NOMO-1 treated with dmso at 0.1 percent for 144 hours (cell line): ENCODE data around the gene NR4A2.

ENCODE experiments used
- DNase-seq: peaks from one replicate; lab custom pipeline; 2025; ENCODE audit not compliant: unreplicated experiment; lab: John Stamatoyannopoulos, UW

The NR4A2 gene

DNA sequence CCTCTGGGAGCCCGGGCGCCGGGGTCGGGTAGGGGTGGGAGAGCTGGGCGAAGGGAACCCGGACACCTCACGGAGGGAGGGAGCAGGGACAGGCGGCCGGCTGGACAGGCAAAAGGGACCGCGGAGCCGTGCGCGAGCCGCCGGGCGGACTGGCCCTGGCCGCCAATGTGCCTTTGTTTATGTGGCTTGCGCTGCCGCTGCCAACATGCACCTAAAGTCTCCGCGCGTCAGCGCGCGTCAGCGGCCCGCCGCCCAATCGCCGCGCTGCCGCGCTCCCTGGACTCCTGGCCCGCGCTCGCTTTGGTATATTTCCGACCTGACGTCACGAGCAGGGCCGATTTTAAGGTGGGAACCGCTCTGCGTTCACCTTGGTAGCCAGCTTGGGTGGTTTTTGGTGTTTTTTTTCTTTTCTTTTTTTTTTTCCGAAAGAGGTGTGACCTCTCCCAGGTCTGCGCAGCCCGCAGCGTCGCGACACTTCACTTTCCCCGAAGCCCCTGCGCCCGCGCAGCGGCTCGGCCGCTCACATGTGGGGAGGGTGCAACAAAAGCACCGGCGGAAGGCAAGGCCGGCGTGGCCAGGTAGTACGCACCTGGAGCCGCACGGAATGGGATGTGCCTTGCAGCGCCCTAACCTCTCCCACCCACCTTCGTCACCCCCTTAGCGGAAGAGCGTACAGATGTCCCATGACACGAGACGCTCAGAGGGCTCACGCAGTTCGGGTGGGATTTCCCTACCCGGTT, at the start of gene NR4A2:
TSS of gene NR4A2 (minus strand) at position 188 of the 740 bp plus-strand sequence. CDS start 2,535 bp downstream, outside the sequence.
- DNase-seq: peak; percentile 78

DNA sequence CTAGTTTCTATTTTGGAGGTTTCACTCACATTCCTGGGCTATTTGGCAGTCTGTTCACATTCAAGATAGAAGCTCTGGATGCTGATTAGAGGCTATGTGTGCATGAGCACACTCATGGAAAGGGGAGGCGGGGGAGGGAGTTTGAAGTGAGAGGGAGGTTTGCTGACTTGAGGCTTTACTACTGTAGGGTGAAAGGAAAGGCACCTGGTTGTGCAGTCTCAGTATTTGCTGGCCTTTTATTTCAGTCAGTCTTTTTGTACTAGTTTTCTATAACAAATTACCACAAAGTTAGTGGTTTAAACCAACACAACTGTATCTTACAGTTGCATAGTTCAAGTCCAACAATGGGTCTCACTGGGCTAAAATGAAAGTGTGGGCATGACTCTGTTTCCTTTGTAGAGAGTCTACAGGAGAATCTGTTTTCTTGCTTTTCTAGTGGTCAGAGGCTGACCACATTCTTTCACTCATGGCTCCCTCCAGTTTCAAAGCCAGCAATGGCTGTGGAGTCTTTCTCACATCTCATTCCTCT, 47.7 kb upstream of the NR4A2 start:
- DNase-seq: no peak

DNA sequence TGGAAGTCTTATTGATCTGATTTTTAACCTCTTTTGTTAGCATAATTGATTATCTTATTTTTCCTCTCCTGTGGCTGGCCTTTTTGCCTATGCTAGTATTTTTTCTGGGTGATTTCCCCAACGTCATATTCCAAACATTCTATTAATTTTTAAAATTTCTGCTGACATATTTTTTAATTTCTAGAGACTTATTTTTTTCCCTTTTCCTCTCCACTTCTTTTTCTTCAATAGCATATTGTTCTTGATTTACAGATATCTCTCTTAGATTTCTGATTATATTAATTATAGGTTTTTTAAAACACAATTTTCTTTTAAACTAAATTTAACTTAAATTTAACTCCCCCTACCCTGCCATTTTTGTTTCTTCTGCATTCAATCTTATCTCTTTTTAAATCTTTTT, 47.2 kb upstream of the NR4A2 start:
- no peak for DNase-seq

DNA sequence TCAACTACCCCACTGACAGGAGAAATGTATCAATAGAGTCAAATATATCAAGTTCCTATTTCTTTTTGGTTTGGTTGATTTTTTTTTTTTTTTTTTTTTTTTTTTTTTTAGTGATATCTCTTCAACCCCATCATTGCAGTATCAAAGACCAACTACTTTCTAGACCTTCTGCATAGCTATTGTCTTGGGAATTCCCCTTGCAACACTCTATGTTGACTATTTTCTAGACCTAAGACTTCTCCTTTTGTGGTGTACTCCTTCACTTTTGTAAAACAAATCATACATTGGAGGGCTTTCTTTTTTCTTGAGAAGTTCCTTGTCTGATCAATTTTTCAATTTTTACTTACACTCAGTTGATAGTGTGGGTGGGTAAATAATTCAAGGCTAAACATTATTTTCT, 46.5 kb upstream of the NR4A2 start:
- no peak for DNase-seq

DNA sequence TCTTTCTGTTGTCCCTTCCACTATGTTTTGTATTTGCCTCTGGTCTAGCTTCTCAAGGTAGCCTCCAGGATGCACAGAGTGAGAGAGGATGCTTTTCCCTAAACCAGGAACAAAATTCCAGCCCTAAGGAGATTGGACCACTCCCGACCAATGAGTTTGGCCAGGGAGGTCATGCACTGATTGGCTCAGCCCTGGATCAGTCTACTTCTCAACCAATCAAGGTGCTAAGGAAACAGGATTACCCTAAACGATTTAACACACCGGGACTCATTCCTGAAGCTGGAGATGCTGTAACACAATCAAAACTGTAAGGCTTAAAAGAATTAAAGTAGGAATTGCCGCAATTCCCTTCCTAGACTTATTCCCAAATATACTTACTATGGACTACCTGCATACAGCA, 34.2 kb upstream of the NR4A2 start:
- no peak for DNase-seq

DNA sequence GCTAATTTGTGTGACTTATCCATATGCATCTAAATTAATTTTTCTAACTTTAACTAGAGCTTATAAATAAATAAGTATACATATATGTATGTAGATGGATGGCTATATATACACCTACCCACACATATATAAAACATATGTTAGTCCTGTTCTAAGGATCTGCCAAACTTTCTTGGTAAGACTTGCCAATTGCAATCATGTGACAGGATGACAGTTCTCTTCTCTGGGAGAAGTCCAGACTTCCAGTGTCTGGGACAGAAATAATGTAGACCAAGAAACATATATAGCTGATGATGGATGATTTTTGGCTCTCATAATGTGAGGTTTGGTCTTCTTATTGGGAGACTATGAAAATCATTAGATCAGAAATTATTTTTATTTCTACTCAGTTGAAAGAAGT, 30.6 kb upstream of the NR4A2 start:
- DNase-seq: no peak

DNA sequence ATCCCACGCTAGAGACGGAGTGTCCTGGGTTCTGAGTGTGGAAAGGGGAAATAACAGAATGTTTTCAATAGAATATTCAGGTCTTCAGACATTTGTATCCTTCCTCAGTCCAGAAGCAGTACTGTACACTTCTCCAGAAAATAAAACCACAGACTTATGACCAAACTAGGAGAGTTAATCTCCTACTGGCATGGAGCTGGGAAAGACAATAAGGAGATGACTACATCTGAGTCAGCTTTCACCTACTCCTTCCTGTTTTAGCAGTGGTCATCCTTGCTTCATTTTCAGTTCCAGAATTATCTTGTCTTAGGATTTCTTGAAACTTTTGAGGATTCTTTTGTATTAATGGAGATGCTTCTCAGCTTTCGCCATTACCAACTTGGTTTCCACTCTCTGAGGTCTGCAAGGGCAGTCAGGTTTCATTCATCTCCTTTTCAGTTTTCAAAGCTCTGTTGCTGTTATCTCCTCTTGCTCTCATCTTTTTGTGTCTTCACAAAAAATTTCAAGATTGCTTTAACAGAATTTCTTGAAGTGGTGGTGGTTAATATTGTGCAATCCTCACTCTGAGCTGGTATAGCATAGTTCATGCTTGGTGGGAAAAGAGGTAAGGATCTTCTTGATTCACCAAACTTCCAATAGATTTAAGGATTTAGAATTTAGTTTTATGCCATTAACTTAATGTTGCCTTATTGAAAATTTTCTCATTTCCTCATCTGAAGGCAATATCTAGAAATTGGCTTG, 23.7 kb upstream of the NR4A2 start:
- DNase-seq: peak; percentile 9

DNA sequence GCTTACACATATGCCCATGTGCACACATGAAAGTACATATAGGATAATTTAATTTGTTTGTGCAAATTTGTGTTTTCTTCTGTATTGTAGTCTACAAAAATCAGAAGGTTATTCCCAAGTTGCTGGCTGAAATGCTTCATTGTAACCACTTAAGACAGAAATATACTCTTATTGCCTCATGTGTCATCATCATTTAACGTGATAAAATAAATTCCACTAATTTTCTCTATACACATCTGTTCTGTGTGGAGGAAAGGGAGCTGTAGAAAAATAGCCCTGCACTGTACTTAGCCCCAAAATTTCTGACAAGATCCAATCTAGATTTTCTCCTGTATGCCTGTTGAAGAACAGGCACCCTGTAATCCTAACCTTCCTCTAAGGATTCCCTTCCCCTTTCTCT, 20.4 kb upstream of the NR4A2 start:
- DNase-seq: no peak

DNA sequence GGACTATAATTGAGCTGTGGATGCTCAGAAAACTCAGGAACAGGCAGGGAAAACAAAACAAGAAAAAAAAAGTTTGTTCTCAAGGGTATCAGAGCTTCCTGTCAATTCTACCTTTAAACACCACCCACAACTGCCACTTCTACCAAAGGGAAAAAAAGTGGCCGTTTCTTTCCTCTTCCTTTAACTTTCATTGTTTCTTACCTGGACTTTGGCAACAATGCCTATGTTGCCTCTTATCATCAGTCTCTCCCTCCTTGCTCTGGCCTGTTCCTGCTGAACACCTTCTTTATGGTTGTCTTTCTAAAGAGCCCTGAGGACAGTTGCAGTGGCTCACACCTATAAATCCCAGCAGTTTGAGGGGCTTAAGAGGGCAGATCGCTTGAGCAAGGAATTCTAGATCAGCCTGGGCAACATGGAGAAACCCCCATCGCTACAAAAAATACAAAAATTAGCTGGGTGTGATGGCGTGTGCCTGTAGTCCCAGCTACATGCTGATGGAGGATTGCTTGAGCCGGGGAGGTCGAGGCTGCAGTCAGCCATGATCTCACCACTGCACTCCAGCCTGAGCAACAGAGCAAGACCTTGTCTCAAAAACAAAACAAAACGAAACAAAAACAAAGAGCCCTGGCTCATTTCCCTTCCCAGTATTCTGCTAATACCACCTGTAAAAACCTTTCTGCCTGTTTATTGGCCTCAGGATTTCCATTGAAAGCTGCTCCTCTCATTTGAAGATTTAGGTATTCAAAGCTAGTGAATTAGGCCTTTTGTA, 18.0 kb upstream of the NR4A2 start:
- no peak for DNase-seq

DNA sequence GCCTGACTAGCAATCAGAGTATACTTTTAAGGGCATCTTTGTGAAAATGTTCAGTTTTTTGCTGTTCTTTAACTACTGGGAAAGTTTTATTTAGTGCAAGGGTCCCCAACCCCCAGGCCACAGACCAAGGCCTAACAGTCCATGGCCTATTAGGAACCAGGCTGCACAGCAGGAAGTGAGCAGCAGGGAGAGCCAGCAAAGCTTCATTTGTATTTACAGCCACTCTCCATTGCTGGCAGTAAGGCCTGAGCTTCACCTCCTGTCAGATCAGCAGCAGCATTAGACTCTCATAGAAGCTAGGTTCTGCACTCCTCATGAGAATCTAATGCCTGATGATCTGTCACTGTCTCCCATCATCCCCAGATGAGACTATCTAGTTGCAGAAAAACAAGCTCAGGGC, 17.1 kb upstream of the NR4A2 start:
- DNase-seq: no peak

DNA sequence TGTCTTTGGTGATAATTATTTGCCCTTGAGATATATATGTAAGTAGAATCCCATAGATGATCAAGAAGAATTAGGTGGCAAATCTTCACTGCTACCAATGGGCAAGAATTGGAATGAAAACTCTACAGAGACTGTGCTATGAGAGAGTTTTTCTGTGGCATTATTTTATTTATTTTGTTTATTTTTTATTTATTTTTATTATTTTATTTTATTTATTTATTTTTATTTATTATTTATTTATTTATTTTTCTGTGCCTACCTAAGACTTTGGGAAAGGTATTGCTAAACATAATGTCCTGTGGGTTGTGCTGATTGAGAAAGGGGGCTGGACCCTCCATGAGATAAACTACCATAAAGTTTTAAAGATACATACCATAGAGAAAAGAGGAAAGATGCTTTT, 16.6 kb upstream of the NR4A2 start:
- DNase-seq: no peak

DNA sequence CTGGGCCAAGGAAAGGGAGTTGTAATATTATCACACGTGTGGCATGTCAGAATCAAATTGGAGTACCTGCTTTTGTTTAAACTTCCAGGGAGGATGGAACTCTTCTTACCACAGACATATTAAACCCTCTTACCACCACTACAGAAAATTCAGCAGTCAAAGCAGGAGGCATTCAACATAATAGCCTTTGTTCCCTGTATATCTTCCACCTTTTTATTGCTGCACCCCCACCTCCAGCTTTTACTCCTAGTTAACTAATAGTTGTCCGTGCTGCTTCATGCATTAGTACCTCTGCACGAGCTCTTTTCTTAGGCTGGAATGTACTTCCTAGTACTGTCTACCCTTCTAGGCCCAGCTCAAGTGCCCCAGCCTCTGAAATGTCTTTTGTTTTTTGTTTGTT, 14.9 kb upstream of the NR4A2 start:
- no peak for DNase-seq

DNA sequence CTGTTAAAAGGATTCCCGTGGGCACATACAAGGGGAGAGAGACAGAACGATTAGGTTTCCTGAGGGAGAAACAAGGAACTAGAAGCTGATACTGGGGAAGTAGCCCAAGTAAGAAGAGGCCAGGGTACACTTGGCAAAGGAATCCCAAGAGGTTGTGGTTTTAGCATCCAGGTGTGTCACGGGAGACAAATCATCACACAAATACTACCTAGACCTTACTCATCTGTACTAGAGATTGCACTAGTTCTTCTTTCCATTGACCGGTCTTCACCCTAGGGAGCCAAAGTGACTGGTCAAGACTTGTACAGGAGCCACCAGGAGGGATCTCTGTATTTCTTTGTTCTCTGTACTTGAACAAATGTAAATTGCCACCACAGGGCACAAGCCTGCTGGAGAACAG, 14.2 kb upstream of the NR4A2 start:
- no peak for DNase-seq

DNA sequence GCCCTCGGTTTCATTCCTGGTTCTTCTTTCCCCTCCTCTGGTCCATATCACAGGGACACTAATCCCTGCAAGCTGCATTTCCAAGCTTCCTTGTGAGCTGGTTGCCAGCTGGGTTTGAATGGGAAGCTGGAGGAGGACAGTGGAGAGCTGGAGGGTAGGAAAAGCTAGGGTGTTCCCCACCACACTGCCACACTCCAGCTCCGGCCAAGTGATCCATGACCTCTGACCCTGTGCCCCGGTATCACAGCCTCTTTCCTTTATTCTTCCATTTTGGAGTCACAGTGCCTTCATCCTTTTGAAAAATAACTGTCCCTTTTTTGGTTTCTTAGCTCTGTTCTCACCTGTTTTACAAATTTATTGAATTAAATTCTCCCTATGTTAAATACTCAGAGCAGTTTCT, 13.1 kb upstream of the NR4A2 start:
- no peak for DNase-seq

DNA sequence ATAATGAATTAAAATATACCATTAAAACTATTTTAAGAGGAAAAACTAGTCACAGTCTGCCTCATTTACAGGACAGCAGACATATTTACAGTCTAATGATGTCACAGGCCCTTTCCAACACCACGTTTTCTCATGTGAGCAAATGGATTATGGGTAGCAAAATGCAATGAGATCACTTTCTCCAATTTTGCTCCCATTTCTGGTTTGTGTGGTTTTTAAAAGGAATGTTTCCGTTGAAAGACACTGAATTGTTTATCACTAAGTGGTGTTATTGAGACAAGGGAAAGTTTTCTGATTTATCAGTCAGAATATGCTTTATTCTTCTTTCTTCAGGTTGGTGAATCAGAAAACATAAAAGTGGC, 11.4 kb upstream of the NR4A2 start:
- DNase-seq: no peak

DNA sequence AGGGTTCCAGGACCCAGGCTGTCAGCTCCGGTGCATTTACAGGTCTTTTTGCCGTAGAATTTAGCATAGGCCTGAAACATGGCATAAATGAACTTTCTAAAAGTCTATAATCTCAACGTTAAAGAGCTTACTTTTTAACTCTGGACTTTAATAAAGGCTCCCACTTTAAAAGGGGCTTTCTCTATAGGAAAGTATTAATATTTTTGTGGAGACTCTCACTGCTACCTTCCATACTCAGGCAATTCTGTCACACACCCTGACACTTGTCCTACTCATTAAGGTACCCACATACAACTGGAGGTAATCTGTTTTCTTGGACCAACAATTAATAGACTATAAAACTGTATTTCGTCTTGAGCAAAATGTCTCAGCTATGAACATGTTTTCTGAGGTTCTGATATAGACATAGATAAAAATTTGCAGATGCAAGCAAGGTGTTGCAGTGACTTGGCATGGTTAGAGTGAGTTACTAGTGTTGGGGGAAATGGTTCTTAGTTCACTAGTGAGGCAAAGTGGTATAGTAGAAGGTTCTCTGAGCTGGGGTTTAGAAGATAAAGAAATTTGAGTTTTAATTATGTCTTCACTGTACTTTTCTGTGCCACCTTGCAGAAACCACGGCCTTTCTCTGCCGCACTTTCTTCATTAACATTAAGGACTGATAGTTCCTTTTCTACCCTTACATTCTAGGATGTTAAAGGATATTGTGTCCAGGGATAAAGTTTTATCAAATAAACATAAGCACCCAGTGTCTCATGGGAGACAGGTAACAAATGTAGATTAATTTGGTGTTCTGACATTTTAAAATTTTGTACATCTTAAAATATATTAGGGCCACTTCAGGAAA, 10.8 kb upstream of the NR4A2 start:
- DNase-seq: no peak

DNA sequence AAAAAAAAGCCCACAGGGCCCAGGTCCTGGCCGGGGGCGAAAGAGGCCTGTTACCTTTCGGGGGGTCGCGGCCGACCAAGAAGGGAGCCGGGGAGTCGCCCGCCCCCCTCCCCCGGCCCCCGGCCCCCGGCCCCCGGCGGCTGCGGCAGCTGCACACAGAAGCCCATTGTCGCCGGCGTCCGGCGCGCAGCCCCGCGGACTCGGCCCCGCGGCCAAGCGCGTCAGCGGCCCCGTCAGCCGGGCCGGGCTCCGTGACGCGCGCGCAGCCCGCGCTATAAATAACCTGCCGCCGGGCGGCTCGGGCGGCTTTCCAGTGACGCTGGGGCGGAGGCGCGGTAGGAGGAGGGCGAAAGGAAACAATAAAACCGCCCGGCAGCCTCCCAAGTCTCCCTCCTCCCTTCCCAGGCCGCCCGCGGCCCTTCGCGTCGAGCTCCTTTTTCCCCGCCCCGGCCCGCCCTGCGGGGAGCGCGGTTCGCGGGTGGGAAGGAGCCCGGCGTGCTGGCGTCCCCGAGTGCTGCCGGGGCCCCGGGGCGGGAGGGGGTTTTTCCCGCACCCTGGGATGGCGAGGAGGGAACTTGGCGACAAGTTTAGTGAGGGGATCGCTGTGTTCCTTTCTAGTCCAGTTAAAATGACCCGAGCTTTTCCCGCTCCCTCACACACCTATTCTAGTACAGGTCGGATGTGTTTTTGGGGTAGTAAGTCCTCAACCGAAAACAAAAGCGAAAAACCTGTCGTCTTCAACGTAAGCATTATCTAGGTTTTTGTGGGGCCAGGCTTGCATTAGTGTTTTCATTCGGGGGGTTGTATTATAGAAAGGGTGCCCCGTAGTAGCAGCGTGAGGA, 10.0 kb upstream of the NR4A2 start:
- DNase-seq: peak; percentile 92

DNA sequence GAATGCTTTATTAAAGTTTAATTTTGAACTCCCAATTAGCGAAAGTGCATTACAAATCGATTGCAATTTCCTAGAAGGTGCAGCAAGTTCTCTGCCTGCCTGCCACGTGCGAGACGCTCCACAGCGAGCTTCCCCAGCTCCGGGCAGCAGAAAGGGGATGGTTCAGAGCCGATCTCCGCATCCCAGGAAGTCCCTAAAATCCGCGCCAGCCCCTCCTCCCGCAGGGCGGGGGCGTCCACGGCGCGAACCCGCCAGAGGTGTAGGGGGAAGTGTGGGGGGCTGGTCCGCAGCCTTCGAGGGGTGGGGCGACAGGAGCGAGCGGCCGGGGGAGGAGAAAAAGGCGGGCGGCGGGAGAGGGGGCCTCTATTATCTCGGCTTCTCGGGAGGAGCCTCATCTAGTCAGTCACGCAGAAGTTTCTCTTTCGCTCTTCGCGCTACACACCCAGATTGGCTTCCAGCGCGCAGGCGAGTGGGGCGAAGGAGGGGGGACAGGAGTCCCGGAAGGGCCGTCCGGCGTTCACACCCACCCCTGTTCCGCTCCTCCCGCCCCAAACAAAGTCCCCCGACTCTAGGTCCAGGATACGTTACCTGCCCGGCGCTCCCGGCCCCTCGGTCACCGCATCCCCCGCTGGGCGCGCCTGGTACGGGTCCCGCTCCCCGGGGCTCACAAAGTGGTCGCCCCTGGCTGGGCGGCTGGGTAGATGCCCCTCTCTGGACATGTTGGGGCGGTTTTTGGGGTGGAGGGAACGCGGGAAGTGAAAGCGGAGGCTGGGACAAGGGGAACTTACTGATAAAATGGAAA, 9.1 kb upstream of the NR4A2 start:
- DNase-seq: peak; percentile 96

DNA sequence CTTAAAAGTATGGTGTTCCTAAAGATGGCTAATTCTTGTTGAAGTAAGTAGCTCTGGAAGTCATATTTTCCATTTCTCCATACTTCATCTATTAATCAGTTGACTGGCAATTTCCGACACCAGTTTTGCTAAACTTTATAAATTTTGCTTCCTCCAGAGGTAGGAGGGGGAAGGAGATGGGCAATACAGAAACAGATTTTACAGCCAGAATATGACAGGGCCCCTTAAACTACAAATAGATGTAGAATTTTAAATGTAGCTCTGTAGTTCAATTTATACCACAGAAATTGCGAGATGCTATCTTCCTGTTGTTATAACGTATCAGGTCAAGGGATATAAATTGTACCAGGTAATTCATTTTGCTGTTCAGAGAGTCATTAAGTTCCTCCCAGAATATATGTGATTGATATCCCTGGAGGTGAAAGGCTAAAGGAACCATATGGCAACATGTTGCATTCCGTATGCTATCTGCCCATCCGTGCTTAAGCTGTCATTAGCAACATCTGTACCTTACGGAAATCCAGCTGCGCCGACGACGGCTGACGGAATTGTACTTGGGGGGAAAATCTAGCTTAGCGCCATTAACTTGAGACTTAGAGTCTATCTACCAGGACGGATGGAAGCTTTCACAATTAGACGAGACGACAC, 8.4 kb upstream of the NR4A2 start:
- peak; percentile 24 for DNase-seq
